K562 (cell line): ENCODE data around the gene RNGTT.

Source experiments
- BRF1 ChIP-seq: IDR thresholded peaks from 3 replicates; pipeline ENCODE4 v1.6.1; 2011; ENCODE audit warnings: borderline replicate concordance, mild to moderate bottlenecking; ENCODE audit not compliant: insufficient read length; ENCODE audit errors: extremely low read depth
- POLR2A ChIP-seq: fragments of 450-650 bp; conservative IDR thresholded peaks from 2 replicates; pipeline ENCODE4 v1.6.1; 2016
- ZBTB1 ChIP-seq: sonication (generic); formaldehyde crosslinking; IDR thresholded peaks from 2 replicates; pipeline ENCODE4 v1.8.1; 2023; ENCODE audit warnings: missing genetic modification reagents, low read depth, mild to moderate bottlenecking, borderline replicate concordance
- ZBTB33 ChIP-seq: sonication (generic); formaldehyde crosslinking; IDR thresholded peaks from 2 replicates; pipeline ENCODE4 v1.8.1; 2023; ENCODE audit warnings: mild to moderate bottlenecking, missing genetic modification reagents

GRCh38 chr6:88708197-88708744 is 255.1 kb downstream of the RNGTT start:
- TF ChIP-seq BRF1: no peak
- no peak for TF ChIP-seq ZBTB33 (CRISPR knock-in tag)
- no peak for TF ChIP-seq POLR2A
- TF ChIP-seq ZBTB1 (CRISPR knock-in tag): no peak
